C1 segment of cervical spinal cord (tissue), 14 donors: Measurements from ENCODE around the gene AMPD1.

Experiments used
- DNase-seq, 14 donors: peaks; one replicate each; lab custom pipeline; 2025; lab: John Stamatoyannopoulos, UW

AMPD1 gene

GRCh38 chr1:114700036-114700600, 4.8 kb upstream of the AMPD1 start:
- DNase-seq, result no peak

DNA sequence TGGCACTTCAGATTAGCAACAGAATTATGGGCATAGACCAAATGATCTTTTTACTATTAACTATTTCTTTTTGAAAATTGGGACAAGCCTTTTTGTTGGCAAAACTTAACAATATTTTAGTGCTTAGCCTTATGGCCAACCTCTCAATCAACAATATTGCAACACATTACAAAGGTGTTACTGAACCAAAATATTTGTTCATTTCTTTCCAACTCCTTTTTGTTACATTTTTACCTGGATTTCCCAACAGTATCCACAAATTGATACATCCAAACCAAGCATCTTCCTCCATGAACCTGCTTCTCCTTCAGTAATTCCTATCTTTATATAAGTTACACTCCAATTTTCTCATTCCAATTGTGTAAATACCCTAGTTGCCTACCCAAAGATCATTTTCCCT, 1.5 kb upstream of the AMPD1 start:
- DNase-seq, result no peak

- no peak for DNase-seq
Measured at GRCh38 chr1:114694540-114695310, 621 bp downstream of the AMPD1 start.

DNA sequence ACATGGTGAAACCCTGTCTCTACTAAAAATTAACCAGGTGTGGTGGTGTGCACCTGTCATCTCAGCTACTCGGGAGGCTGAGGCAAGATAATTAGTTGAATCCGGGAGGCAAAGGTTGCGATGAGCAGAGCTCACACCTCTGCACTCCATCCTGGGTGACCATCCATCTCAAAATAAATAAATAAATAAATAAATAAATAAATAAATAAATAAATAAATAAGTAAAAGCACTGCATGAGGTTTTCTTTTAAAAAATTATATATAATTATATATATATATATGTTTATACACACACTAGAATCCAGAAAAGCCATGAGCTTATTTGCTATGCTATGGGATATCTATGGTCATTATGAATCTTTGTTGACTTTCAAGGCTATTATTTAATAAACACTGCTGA, 2.4 kb downstream of the AMPD1 start:
- DNase-seq, result no peak

DNA sequence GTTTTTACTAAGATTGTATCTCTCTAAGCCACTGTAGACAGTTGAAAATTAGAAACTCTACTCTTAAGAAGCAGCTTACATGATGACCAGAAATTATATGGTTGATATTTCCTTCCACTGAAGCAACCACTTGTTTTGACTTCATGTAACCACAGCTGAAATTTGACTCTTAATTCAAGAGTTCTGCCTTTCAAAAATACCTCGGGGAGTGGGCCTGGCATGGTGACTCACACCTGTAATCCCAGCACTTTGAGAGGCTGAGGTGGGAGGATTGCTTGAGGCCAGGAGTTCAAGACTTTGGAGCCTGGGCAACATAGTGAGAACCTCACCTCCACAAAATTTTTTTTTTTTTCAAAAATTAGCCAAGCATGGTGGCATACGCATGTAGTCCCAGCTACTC, 4.3 kb downstream of the AMPD1 start:
- no peak for DNase-seq

- no peak for DNase-seq
Measured at GRCh38 chr1:114690148-114690547, 5.2 kb downstream of the AMPD1 start.

DNA sequence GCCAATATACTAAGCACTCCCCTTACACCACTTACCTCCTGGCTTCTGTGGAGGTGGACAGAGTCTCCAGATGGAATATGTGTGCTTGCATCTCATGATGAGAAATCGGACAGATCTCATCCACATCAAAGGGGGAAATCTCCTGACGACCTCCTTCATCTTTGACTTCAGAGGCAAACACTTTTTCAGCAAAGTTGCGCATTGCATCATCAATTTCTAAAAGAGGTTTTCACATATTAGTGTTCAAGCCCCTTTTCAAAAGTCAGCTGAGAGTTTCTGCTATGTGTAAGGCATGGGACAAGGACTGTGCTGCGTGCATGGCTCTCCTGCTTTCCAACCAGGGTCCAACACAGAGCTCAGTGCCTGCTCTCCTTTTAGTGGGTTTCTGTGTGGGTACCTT, 6.8 kb downstream of the AMPD1 start:
- DNase-seq, result no peak

DNA sequence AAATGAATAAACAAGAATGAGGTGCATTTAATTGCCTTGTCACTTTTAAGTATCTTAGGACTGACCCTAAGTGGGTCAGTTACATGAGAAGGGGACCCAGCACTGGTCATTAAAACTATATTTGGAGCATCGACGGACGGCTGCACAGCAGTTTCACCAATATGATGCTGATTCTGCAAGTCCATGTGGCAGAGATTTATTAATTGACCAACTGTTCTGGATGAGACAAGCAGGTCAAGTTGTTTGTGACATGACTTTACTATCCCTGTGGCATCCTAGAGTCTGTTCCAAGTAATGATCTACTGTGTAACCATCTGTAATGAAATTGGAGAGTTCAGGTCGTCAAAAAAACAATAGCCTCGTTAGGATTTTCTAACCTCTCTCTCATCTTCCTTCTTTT, 9.5 kb downstream of the AMPD1 start:
- no peak for DNase-seq

- DNase-seq, result no peak
Measured at GRCh38 chr1:114677691-114678090, 17.7 kb downstream of the AMPD1 start.

- DNase-seq, result no peak
Measured at GRCh38 chr1:114676115-114676514, 19.2 kb downstream of the AMPD1 start.

GRCh38 chr1:114671939-114672275, 23.4 kb downstream of the AMPD1 start:
- no peak for DNase-seq

DNA sequence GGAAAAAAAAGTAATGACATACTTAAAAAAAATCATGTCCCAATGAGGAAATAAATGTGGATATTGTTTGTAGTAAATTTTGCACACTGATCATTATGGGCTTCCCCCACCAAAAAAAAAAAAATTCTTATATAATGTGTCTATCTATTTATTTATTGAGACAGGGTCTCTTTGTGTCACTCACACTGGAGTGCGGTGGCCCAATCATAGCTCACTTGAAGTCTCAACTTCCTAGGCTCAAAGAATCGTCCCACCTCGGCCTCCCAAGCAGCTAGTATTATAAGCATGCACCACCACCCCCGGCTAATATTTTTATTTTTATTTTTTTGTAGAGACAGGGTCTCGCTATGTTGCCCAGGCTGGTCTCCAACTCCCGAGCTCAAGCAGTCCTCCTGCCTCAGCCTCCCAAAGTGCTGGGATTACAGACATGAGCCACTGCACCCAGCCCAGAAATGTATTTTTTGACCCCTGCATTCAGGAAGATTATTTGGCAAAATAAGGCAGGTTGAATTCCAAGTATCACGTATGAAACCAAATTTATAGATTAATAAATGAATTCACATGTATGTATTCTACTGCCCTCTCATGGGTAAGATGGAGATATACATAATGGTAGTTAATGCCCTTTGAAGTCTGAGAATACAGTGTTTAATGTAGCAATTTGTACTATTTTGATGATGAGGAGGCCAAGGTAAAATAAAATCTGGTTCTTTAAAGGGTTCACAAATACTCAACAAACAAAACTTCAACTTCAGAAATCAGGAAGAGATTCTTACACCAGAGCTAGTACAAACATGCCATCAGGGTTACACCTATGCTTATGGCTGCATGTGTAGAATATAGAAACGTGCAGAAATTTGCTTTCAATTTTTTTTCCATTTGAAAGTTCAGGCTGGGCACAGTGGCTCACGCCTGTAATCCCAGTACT, 24.1 kb downstream of the AMPD1 start:
- DNase-seq, result no peak

DNA sequence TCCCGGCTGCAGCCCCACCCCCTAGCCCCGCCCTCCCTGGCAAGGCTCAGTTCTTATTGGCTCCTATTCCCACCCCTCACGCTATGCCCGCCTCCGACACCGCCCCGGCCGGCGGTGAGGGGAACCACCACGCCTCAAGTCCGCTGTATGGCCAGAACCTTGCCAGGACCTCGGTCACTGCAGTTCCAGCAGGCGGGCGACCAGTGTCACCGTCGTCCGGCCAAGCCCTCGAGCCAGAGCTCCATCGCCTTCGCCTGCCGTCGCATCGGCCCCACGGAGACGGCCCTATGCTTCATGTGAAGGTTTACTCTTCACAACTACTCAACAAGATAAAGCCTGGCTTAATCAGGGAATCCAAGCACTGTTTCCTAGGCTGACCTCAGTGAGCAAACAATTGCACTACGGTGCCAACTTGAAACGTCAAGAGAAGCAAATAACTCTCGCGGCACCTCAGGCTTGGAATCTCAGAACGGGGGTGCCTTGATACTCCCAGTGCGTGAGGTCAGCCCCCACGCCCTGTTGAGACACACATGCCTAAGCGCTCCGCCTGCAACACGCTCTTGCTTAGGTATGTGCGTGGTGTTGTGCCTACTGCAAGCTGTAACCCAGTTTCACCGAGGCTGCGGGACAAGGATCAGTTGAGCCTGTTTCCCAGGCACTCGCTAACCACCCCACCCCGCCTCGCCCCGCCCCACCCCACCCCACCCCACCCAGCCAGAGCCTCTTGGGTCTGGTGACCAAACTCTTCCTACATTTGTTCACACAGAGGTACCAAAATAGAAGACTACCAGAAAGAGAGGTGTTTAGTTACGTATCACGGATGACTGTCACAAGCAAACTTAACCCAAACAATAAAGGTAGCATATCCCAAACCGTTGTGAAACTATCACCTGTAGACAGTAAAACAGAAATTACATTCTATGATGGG, 25.0 kb downstream of the AMPD1 start:
- peak in 13 of 14 donors; percentile 40 to 87 (median 77) for DNase-seq

DNA sequence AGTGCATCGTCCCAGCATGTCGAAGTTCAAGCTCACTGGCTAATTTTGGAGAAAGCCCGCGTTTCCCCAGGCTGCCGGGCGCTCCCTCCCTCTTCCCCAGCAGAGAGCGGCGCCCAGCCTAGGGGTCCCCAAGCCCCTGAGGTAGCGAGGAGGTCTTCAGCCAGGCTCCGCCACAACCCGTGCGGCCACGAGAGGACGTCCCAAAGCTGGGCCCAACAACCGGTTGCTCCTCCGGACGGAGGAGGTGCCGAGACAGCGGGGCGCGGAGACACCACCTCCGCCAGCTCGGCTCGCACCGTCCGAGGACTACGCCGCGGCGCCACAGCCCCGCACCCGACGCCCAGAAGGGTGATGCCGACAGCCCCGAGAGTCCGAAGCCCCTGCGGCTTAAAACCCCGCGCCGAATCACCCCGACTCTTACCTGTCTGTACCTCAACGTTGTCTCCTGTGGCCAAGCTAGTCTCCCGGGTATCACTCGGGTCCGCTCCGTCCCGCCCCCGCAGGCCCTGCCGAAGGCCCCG, 25.7 kb downstream of the AMPD1 start, which contains the start of gene DENND2C:
DENND2C (minus strand) TSS at position 488 of the 521 bp plus-strand sequence. CDS start 44,065 bp downstream, outside the sequence.
- DNase-seq, result peak in 1 of 14 donors; percentile 44

GRCh38 chr1:114668784-114669561, 26.4 kb downstream of the AMPD1 start:
- DNase-seq, result no peak

DNA sequence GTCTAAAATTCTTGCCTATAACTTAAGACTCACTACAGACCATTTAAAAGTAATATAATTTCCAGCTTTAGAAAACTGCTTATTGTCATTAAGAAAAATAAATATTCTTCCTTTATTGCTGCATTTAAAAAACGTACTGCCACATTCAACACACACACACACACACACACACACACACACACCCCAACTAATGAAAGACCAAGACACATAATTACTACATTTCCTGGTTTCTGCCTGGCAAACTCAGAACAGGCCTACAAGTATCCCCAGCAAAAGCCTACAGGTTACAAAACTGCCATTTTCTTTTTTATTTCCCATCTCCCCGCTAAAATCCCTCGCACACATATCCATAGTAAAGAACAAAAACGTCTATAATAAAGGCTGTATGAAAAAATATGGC, 27.0 kb downstream of the AMPD1 start:
- no peak for DNase-seq

GRCh38 chr1:114666954-114667353, 28.4 kb downstream of the AMPD1 start:
- no peak for DNase-seq

GRCh38 chr1:114660238-114660637, 35.1 kb downstream of the AMPD1 start:
- no peak for DNase-seq

GRCh38 chr1:114651893-114652292, 43.5 kb downstream of the AMPD1 start:
- no peak for DNase-seq

DNA sequence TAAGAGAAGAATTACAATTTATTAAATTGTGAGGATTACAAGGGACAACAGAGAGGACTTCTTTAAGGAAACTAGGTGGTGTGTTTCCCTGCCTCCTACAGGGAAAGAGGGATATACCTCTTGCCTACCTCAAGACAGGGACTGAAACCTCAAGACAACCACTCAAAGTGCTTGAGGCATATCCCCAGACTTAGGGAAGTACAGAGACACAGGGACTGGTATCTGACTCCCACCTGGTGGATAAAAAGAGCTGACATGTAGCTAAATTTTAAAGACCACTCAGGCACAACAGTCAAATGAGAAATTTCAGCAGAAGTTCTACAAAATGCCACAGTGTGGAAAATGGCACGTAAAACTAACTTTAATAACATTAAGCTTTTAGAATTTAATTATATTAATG, 46.8 kb downstream of the AMPD1 start:
- DNase-seq, result no peak
